NCI-H1092 treated with DMSO at 0.1 percent for 48 hours (cell line): ENCODE results near the gene STRBP.

ENCODE experiments used
- DNase-seq: peaks from one replicate; lab custom pipeline; 2025; lab: John Stamatoyannopoulos, UW

Gene STRBP

GRCh38 chr9:123097430-123098095, 170.8 kb downstream of the STRBP start:
- DNase-seq, result no peak

- DNase-seq, result no peak
These were observed 171.4 kb downstream of the STRBP start for GRCh38 chr9:123096987-123097386.

DNA sequence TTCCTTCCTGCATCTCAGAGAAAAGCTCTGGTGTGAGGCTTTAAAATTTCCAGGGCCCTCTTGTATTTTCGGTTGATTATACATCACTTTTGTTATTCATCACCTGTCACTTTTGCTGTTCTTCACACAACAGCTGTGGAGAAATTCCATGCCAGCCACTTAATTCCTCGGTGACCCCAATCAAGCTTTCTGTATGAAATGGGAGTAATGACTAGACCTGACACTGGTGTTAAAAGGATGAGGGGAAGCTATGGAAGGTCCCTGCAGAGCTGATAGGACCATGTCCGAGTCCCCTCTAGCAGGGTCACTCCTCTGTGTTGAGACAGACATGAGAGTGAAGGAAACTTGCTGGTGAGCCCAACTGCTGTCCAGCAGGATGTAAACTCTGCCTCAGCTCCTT, 175.2 kb downstream of the STRBP start:
- DNase-seq, result no peak

DNA sequence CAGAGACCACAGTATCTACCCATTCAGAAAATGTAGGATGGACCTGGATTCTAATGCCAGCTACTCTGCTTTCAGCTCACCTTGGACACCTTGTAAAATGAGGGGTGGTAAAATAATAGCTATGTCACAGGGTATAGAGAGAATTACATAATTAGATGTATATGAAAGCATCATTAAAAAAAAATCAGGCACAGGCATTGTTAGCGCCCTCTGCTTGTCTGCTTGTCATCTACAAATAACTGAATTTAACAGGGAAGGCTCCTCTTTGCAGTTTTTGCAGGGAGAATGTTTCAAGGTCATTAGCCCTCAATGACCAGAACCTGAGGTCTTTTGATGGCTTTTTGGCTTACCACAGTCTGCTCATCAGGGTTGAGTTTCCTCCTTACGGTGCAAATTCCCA, 176.9 kb downstream of the STRBP start:
- no peak for DNase-seq

- DNase-seq, result no peak
These were observed 177.4 kb downstream of the STRBP start for GRCh38 chr9:123090956-123091355.

- no peak for DNase-seq
These were observed 178.0 kb downstream of the STRBP start for GRCh38 chr9:123090198-123090896.

- DNase-seq, result no peak
These were observed 178.6 kb downstream of the STRBP start for GRCh38 chr9:123089790-123090189.

DNA sequence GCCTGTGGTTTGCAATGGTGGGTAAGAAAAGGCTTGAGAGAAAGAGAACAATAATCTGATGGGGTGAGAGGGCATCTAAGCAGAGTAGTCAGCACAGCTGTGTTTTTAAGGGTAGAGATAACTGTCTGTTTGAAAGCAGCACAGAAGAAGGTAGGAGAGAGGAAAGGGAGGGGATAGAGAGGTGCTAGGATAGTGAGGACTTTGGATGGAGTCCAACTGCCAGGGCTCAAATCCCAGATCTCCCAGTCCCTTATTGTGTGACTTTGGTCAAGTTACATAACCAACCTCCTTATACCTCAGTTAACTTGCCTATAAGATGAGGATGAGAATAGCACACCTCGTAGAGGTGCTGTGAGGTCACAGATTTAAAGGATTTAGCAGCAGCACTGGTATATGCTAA, 179.3 kb downstream of the STRBP start:
- peak; percentile 4 for DNase-seq

DNA sequence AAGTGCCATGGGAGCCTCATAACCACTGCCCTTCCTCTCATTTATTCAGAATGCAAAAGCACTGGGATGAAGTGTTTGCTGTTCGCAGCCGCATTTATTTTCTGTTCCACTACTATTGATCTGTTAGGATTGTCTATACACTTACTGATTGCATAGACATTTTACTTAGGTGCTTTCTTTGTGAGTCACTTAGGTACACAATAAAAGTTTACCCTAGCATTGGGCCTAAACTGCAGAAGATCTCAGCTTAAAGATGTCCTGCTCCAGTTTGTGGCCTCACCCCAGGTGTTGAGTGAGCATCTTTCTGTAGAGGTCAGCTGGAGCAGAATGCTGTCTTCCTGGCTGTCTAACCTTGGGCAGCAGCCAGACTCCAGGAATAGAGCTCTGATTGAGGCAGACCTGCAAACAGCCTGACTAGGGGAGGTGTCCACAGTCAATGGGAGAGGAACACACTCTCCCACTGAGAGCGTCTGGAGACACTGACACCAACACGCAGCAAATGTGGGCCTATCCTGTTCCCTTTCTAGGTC, 181.0 kb downstream of the STRBP start:
- no peak for DNase-seq

DNA sequence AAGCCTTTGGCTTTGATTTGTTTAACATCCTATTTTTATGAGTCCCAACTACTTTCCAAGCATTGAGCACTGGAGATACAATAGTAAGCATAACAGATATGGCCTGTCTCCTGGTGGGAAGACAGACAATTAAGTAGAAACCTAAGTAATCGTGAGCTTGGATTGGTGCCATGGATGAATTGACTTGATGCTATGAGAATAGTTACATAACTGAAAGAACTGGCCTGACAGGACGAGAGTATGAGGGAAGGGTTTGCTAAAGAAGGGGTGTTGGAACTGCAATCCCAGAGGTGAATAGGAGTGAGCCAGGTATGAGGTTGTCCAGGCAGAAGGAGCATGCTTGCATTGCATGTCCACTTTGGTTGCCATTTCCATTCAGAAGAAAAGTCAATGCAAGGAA, 182.5 kb downstream of the STRBP start:
- no peak for DNase-seq

DNA sequence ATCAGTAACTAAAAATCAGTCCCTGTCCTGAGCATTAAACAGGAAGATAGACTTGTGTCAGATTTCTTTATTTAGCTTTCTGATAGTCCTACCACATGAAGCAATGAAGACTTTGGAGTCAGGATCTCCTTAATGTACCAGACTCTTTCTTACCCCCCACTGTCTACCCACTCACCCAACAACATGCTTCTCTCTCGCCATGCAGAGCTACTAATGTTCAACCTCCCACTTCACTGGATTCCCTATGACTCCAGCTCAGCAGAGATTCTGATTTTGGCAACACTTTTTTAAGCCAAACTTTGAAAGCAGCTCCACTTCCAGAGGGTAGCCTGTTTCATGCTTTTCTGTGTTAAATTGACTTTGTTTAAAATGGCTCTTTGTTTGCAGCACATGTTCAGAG, 184.1 kb downstream of the STRBP start:
- no peak for DNase-seq

- DNase-seq, result no peak
These were observed 184.7 kb downstream of the STRBP start for GRCh38 chr9:123083680-123084079.

DNA sequence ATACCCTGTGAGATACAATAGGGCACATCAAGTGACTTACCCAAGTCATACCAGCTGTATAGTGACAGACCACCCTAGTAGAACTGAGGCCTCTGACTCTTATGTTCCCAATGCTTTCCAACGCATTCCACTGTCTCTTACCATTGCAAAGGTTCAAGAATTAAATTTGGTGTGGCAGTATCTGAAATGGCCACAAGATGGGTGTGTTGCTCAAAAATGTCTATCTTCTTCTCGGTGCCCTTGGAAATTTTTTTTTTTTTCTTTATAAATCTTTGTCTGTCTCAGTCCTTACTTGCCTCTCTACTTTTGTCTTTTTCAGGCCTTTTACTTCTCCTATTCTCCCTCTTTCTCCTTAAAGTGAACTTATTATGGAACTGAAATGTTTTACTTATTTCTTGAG, 186.6 kb downstream of the STRBP start:
- DNase-seq, result peak; percentile 11

- no peak for DNase-seq
These were observed 187.9 kb downstream of the STRBP start for GRCh38 chr9:123080444-123080843.

DNA sequence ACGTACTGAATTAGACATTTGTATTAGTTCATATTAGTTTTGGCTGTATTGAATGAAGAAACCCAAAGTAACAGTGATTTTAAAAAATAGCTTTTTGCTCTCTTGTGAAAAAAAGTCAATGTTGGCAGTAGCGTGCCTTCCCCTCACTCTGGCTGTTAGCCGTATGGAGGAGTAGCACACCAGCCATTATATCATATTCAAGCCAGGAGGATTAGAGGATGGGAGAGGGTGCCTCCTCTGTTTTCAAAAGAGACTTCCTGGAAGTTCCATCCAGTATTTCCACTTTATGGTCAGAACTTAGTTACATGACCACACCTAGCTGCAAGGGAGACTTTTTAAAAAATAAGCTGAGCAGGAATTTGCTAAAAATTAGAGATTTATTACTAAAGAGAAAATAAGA, 193.8 kb downstream of the STRBP start:
- DNase-seq, result no peak

DNA sequence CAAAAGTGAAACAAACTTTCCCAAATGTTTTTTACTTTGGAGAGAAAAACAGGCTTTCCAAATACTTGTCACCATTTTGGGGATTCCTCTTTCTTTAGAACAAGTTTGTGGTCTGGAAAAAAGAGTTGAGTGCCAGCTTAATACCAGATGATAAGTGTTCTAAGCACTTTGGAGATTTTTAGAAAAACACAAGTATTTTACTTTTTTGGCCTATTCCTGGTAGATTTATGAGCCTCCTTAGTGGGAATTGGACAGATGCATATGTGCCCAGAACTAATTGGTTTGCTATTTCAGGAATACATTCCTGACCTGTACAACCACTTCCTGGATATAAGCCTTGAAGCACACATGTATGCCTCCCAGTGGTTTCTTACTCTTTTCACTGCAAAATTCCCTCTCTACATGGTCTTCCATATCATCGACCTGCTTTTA, 194.4 kb downstream of the STRBP start:
- no peak for DNase-seq

DNA sequence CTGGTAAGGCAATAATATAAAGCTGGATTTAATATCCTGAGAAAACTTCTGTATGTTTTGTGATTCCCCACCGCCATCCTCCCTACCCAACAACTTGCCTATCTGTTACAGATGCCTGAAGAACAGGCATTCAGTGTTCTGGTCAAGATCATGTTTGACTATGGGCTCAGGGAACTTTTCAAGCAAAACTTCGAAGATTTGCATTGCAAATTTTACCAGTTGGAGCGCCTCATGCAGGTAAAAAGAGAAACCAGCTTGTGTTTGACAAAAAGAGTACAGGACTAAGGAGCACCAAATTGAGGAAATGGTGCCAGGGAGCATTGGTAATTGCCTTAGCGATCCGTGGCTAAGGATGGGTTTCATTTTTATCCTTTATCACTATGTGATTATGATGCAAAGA, 194.9 kb downstream of the STRBP start:
- DNase-seq, result no peak

GRCh38 chr9:123072407-123072995, 195.9 kb downstream of the STRBP start:
- no peak for DNase-seq
